PC-9 (cell line): ENCODE results near the gene GPR137. TPM values are rescaled to one million over a fixed set of nuclear protein-coding genes. Genes with fewer than 3 reads are reported as not detected.

Experiments used
- BruUV-seq: library from RNA; stranded (reverse); fragments of 400-500 nt; replicated peaks from 2 replicates; lab custom pipeline; 2021; lab: Mats Ljungman, UMichigan
- CTCF ChIA-PET: fragments of 300-600 bp; sonication (Branson Sonifier 250); formaldehyde crosslinking; loops from one replicate; lab custom pipeline; 2022; ENCODE audit warnings: antibody characterized with exemption; lab: Charles Lee
- POLR2A ChIA-PET: fragments of 300-600 bp; sonication (Branson Sonifier 250); formaldehyde crosslinking; loops from one replicate; lab custom pipeline; 2022; ENCODE audit warnings: antibody characterized with exemption; ENCODE audit not compliant: unreplicated experiment; lab: Charles Lee
- DNase-seq, 2 experiments: peaks; one replicate each; pipeline versions ENCODE4 v3.0.0 to v3.0.0-alpha.2; 2015 to 2022; ENCODE audit warnings: mixed read lengths in 1 of 2
- H2AFZ ChIP-seq: fragments of 200-600 bp; sonication (generic); 2 replicates; pipeline ENCODE4 v1.8.1; 2017; ENCODE audit warnings: antibody characterized with exemption
- H3F3A ChIP-seq: fragments of 200-600 bp; sonication (generic); 2 replicates; pipeline ENCODE4 v1.8.1; 2017; ENCODE audit warnings: antibody characterized with exemption, mild to moderate bottlenecking, low read depth; ENCODE audit not compliant: insufficient read depth
- H3K27ac ChIP-seq: fragments of 200-600 bp; sonication (generic); 2 replicates; pipeline ENCODE4 v1.6.1; 2016; ENCODE audit warnings: mixed run types
- H3K27me3 ChIP-seq: fragments of 200-600 bp; sonication (generic); 2 replicates; pipeline ENCODE4 v1.6.1; 2016; ENCODE audit warnings: low read depth, mixed run types; ENCODE audit not compliant: insufficient read depth
- H3K36me3 ChIP-seq: fragments of 200-600 bp; sonication (generic); 2 replicates; pipeline ENCODE4 v1.6.1; 2016; ENCODE audit warnings: low read depth, mixed run types
- H3K4me1 ChIP-seq: fragments of 200-600 bp; sonication (generic); replicated peaks from 2 replicates; pipeline ENCODE4 v1.6.1; 2016; ENCODE audit warnings: mixed run types; ENCODE audit not compliant: insufficient read depth
- H3K4me2 ChIP-seq: fragments of 200-600 bp; sonication (generic); 2 replicates; pipeline ENCODE4 v1.6.1; 2017; ENCODE audit warnings: mixed run types
- H3K4me3 ChIP-seq: fragments of 200-600 bp; sonication (generic); 2 replicates; pipeline ENCODE4 v1.6.1; 2016; ENCODE audit warnings: mixed run types
- H3K79me2 ChIP-seq: fragments of 200-600 bp; sonication (generic); 2 replicates; pipeline ENCODE4 v1.6.1; 2017; ENCODE audit warnings: low read depth, mixed run types
- H3K9me2 ChIP-seq: fragments of 200-600 bp; sonication (generic); 2 replicates; pipeline ENCODE4 v1.8.1; 2017; ENCODE audit warnings: mild to moderate bottlenecking; ENCODE audit not compliant: insufficient read depth
- H3K9me3 ChIP-seq: fragments of 200-600 bp; sonication (generic); 2 replicates; pipeline ENCODE4 v1.8.1; 2016; ENCODE audit warnings: low read depth; ENCODE audit not compliant: insufficient read depth
- H4K20me1 ChIP-seq: fragments of 200-600 bp; sonication (generic); 2 replicates; pipeline ENCODE4 v1.8.1; 2017; ENCODE audit not compliant: insufficient read depth
- CTCF ChIP-seq: fragments of 200-600 bp; sonication (generic); conservative IDR thresholded peaks from 2 replicates; pipeline ENCODE4 v1.6.1; 2017; ENCODE audit warnings: mixed run types, antibody characterized with exemption, mild to moderate bottlenecking, moderate library complexity
- EZH2 ChIP-seq: fragments of 200-600 bp; sonication (generic); IDR thresholded peaks from 2 replicates; pipeline ENCODE4 v1.8.0; 2017; ENCODE audit warnings: antibody characterized with exemption, low read depth
- intact Hi-C: fragments of 100-400 bp; cut with micrococcal nuclease; formaldehyde crosslinking; loops from one replicate; pipeline ENCODE4 v1.10.0; 2022; ENCODE audit not compliant: unreplicated experiment
- total RNA-seq: library from RNA; stranded (reverse); gene quantifications from 2 replicates; pipeline ENCODE4 v1.2.3, GENCODE V29; 2021

The GPR137 gene
- total RNA-seq, 1 experiment from 2014 or later: 72.8 TPM

- Histone ChIP-seq H3K4me1 (peaks cover 58% of the 10 kb centered on the region), H3K79me2 (no peaks in the 10 kb centered on the region), H3K9me2 (no peaks in the 10 kb centered on the region), H3K27ac (peak overlapping the region; percentile 53), H3K36me3 (no peaks in the 10 kb centered on the region), H2AFZ (no peak overlapping the region), H3K9me3 (no peaks in the 10 kb centered on the region), H3K4me2 (peak overlapping the region; percentile 51), H4K20me1 (no peaks in the 10 kb centered on the region), H3K27me3 (no peaks in the 10 kb centered on the region), H3K4me3 (no peak overlapping the region), H3F3A (peaks cover 53% of the 10 kb centered on the region)
- intact Hi-C loops: loop anchor here (1.0 to 2.0 kb wide), 2 partner anchors 20 to 58 kb away; no protein-coding TSS in a partner anchor
- POLR2A ChIA-PET: interaction anchor here (0.5 to 1.5 kb wide), 4 partner anchors 18 to 1670 kb away, joined by 3 to 11 read pairs (median 7); partner anchors contain the start of genes CSKMT, PRDX5 and TRMT112
- CTCF ChIA-PET: interaction anchor here (0.7 to 1.5 kb wide), 3 partner anchors 17 to 22 kb away, joined by 5 to 10 read pairs (median 6); partner anchors contain the start of gene PRDX5
- TF ChIP-seq EZH2 (no peak), CTCF (no peak)
- peak; percentile 94 to 99 for DNase-seq
- BruUV-seq: no TSS peak
These were observed 49.4 kb downstream of the GPR137 start for GRCh38 chr11:64334764-64335735.

- POLR2A ChIA-PET: no interaction called here
- TF ChIP-seq EZH2: no peak
- TF ChIP-seq CTCF: no peak
- intact Hi-C loops: no loop called here
- H3K27ac ChIP-seq: no peak overlapping the region
- CTCF ChIA-PET: interaction anchor here (1.4 kb wide), 1 partner anchor 20 kb away, joined by 3 read pairs; the partner anchor contains the start of genes PRDX5 and TRMT112
- H3K4me2 ChIP-seq: no peak overlapping the region
- no peaks in the 10 kb centered on the region for H4K20me1 ChIP-seq
- no peaks in the 10 kb centered on the region for H3K9me2 ChIP-seq
- no peak for DNase-seq
- H3F3A ChIP-seq: peaks cover 39% of the 10 kb centered on the region
- no peak overlapping the region for H3K4me3 ChIP-seq
- no peaks in the 10 kb centered on the region for H3K79me2 ChIP-seq
- no peak overlapping the region for H2AFZ ChIP-seq
- BruUV-seq: no TSS peak
- H3K27me3 ChIP-seq: no peaks in the 10 kb centered on the region
- H3K9me3 ChIP-seq: no peaks in the 10 kb centered on the region
- peaks cover 44% of the 10 kb centered on the region for H3K4me1 ChIP-seq
- no peaks in the 10 kb centered on the region for H3K36me3 ChIP-seq
These were observed 52.0 kb downstream of the GPR137 start for GRCh38 chr11:64337538-64338249.

GRCh38 chr11:64338716-64339115 lies 53.1 kb downstream of the GPR137 start:
- no peaks in the 10 kb centered on the region for H4K20me1 ChIP-seq
- no TSS peak for BruUV-seq
- no peak for DNase-seq
- no peak overlapping the region for H3K4me3 ChIP-seq
- H3K79me2 ChIP-seq: no peaks in the 10 kb centered on the region
- ChIA-PET POLR2A (no interaction called here), CTCF (interaction anchor here (1.4 kb wide), 1 partner anchor 21 kb away, joined by 3 read pairs; the partner anchor contains the start of genes PRDX5 and TRMT112)
- H3K9me2 ChIP-seq: no peaks in the 10 kb centered on the region
- H3K27me3 ChIP-seq: no peaks in the 10 kb centered on the region
- no peaks in the 10 kb centered on the region for H3K9me3 ChIP-seq
- no peak overlapping the region for H2AFZ ChIP-seq
- no peak overlapping the region for H3K4me2 ChIP-seq
- no peak for TF ChIP-seq CTCF
- TF ChIP-seq EZH2: no peak
- no peak overlapping the region for H3K27ac ChIP-seq
- H3F3A ChIP-seq: peaks cover 29% of the 10 kb centered on the region
- intact Hi-C loops: no loop called here
- H3K4me1 ChIP-seq: peaks cover 36% of the 10 kb centered on the region
- no peaks in the 10 kb centered on the region for H3K36me3 ChIP-seq
